GM19043 (cell line): ENCODE results near the gene COL5A1.

Experiments used
- ATAC-seq: cut with Tn5 transposase; IDR thresholded peaks from one replicate; pipeline ENCODE4 v1.9.1; 2021; ENCODE audit warnings: low read depth; ENCODE audit not compliant: unreplicated experiment

The COL5A1 gene

DNA sequence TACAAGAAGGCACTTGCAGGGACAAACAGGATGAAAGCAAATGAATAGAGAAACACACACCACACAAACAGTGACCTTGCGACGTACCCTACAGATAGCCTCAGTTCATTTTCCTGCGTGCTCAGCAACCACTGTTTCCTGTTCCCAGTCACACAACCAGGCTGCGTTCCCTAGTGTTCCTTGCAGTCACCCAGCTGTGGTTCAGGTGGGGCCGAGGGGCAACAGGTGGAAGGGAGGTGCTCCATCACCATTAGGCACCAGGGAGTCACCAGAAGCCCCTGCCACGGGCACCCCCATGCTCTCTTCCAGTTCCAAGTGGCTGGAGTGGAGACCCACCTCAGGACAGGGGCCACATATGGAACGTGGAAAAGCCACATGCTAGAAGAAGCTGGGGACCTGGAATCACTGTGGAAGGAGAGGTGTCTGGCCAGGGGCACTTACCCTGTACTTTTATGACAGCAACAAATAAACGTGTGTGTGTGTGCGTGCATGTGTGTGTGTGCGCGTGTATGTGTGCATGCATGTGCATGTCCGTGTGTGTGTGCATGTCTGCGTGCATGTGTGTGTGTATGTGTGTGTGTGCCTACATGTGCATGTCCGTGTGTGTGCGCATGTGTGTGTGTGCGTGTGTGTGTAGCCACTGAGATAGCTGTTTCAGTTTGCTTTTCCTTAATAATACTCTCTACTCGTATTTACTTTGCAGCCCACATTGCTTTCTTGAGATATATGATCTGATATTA lies 220.2 kb downstream of the COL5A1 start:
- ATAC-seq: no peak

DNA sequence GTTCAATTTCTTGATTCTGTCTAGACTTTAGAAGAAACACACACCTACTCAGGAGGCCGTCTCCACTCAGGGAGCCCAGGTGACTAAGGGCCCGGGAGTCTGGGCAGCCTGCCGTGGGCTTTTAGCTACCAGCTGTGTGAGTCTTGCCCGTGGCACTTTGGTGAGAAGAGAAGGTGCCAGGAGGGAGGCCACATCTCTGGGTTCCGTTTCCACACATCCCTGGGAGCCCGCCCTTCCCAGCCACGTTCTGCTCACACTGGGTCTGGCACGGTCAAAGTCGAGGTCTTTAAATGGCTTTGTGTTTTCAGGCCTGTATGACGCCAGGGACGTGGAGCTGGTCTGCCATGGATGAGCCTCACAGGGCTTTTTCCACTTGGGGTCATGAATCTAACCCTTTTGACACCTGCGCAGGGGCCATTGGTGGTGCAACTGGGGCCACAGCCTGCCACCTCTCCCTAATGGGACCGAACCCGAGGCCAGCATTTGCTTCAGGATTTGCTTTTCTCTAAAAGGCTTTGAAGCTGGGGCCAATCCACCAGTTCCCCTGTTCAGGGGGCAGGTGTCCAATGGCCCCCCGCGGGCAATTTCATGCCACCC lies 221.8 kb downstream of the COL5A1 start:
- ATAC-seq: no peak

DNA sequence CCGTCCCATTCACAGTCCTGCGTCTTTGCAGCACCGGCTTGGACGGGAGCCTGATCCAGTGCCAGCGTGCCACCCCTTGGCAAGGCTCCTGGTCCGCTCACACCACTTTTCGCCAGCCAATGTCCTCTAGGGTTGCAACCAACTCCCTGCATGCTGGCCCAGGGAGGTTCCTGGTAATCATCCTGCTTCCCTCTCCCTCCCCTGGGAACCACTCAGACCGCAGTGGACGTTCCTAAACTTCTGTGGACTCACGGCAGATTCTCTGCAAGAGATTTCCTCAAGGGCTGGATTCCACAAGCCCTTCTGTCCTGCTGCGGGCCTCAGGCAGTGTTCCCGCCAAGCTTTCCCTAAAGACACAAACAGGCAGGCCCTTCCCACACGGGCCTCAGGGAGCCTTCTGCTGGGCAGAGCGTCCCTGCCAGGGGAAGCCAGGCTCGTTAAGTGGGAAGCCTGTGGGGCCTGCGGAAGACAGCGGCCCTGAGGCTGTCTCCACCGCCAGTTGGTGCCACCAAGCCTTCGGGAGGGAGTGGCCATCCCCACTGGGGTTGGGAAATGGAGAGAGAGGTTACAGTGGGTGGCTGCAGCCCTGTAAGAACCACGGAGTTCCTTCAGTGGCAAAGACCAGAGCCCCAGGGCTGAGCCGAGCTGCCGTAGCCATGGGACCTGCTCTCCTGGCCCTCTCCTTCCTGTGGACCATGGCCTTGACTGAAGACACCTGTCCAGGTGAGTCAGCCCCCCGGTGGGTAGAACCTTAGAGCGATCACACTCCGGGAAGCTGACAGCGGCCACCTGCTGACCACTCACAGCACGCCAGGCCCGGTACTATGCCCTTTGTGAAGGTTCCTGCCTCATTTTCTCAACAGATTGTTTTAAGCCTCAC lies 222.6 kb downstream of the COL5A1 start:
- ATAC-seq: no peak

DNA sequence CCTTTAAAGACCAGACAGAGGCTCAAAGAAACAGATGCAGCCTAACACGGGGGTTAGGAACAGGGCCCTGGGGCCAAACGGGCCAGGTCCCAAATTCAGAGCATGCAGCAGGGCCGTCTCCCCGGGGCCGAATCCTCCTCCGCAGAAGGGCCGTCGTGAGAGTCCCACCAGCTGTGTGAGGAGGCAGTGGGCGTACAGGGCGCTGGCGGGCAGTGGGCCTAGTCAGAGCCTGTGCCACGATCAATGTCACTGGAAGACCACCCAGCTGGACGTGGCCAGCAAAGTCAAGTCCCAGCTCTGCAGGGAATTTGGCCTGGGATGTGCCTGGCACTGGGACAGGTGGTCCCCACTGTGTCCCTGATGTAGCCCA lies 223.2 kb downstream of the COL5A1 start:
- no peak for ATAC-seq

DNA sequence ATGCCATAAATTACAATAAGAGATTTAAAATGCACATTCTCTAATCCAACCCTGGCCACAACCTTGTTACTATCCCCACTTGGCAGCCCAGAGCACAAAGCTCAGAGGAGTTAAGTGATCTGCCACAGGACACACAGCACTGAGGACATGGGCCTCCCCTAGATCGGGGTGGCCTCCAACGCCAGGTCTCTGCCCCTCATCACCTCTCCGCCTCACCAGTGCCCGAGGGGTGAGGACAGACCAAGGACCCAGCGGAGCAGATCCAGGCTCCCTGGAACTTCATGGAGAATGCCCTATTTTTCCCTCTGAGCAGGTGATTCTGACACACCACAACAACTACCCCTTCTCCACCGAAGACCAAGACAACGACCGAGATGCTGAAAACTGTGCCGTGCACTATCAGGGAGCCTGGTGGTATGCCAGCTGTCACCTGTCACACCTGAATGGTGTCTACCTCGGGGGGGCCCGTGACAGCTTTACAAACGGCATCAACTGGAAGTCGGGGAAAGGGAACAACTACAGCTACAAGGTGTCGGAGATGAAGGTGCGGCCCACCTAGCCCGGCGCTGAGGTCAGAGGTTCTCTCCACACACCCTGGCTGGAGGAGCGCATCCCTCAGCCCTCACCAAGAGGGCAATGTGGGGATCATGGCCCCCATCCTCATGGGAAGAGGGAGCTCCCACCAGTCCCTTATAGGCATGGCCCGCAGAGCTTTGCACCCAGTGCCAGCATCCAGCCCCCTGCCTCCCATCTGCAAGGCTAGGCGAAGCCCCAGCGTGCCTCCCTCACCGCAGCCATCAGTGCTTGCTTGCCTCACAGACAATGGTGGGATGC lies 226.5 kb downstream of the COL5A1 start:
- ATAC-seq: no peak

DNA sequence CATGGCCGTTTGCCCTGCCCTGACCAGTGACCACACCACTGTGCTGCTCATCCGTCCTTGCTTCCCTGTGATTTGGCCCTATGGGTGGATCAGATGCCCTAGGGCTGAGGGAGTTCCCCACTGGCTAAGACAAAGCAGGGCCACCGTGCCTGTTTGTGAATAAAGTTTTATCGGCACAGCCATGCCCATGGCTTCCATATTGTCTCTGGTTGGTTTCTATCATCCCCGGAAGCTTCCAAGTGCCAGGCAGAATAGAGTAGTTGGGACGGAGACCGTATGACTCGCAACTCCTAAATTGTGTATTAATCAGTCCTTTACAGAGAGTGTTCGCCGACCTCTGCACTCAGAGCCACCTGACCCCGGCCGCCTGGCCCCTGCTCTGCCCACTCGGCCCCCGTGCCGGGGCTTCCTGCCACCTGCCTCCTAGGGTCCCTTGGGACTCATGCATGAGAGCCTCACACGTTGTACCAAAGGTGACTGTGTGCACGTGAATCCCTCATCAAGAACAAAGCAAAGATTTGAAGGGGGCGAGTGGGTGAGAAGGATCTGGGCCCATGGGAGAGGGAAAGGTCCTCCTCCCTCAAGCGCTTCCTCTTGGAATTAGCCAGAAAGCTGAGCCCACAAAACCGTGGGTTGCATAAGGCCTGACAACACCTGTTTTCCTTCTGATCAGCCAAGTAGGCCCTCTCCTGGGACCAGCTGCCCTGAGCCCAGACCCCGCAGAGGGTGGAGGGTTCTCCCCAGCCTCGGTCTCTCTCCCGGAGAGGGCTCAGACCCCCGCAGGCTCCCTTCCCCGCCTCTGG lies 227.3 kb downstream of the COL5A1 start:
- no peak for ATAC-seq

DNA sequence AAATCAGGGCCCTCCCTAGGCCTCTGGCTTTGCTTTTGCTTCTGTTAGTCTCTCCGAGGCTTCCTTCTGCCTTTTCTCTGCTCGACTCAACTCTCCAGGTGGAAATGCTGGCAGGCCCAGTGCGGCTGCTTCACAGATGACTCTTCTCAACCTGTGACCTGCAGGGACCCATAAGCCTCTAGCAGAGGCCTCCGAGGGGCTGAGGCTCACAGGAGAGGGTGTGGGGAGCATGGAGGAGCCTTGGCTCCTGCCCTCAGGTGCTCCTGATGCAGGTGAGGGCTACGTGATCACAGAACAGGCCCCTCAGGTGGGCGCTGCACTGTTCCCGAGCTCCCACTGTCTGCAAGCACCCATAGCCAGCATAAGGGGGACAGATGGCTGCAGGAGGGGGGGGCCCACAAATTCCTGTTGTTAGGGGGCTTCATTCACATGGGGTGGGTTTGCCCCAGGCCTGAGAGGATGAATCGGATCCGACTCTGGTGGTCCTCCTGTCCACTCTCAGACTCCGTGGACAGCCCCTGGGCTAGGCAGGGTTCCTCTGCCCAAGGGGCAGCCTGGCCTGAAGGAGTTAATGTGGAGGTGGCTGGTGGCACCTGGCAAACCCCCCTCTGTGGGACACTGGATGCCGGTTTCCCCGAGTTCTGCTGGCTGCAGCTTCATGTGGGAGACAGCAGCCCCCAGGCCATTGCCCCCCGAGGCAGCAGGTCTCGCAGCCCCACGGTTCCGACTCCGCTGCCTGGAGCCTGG lies 228.1 kb downstream of the COL5A1 start:
- no peak for ATAC-seq

DNA sequence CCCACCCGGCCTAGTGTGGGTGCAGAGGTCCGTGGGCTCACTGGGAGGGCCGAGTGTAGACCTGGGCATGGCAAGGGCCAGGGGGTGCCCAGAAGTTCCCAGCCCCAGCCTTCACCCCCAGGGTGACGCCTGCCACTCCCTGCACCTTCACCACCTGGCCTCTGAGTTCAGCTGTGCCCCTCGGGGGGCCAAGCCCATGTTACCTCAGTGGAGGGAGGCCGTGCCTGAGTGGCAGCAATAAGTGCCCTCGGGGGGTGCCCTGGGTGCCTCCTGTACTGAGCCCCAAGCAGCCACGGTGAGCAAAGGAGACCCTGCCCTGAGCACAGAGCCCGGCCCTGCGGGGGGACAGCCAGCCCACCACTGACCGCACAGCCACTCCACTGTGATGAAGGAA lies 228.7 kb downstream of the COL5A1 start:
- no peak for ATAC-seq

DNA sequence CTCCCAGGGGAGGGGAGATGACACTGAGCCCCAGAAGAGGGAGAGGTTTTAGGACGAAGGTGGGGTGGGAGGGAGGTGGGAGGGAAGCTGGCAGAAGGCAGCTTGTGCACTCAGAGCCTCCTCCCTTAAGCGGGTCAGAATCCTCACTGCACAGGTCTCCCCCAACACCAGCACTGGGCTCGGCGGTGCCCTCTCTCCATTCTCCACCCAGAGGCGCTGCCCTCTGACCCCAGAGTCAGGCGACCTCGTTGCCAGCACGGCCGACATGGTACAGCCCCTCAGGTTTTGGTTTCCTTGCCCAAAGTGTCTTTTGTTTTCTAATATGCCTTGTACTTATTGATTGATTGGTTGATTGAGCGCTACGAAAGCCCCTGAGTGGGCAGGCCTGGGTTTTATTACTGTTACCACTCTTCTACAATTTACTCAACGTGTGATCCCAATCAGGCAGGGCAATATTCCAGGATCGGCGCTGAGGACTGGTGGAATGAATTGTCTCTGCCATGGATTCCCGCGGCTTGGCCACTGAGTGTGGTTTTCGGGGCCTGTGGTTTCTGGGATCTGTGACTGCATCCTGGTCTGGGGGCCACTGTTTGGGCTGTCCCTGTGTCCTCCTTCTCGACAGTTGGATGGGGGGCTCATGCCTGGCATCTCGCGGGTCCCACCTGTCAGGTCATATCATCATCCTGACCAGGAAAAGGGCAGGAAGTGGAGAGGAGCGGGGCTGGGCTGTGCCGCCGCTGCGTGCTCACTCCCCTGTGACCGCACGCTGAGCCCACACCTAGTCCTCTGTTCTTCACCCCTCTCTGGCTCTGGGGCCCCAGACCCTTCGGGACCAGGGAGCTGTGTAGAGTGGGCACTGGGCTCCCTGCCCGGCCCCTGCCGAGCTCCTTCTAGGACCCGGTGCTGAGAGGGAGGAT lies 229.4 kb downstream of the COL5A1 start:
- ATAC-seq: no peak

DNA sequence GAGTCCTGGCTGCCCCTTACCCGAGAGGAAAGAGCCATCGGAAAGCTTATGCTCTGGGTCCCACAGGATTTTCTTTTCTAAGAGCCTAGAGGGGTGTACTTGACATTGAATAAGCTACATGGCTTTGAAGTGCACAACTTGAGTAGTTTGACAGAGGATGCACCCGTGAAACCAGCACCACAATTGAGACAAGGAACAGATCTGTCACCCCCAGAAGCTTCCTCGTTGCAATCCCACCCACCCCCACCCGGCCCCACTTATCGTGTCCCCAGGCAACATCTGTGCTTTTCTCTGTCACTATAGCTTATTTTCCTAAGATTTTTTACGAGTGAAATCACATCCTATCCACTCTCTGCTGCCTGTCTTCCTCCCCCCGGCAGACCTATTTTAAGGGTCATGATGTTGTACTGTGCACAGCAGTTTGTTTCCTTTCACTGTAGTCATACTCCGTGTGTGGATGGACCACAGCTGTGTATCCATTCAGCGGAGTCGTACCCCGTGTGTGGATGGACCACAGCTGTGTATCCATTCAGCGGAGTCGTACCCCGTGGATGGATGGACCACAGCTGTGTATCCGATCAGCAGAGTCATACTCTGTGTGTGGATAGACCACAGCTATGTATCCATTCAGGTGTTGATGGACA lies 230.2 kb downstream of the COL5A1 start:
- no peak for ATAC-seq

DNA sequence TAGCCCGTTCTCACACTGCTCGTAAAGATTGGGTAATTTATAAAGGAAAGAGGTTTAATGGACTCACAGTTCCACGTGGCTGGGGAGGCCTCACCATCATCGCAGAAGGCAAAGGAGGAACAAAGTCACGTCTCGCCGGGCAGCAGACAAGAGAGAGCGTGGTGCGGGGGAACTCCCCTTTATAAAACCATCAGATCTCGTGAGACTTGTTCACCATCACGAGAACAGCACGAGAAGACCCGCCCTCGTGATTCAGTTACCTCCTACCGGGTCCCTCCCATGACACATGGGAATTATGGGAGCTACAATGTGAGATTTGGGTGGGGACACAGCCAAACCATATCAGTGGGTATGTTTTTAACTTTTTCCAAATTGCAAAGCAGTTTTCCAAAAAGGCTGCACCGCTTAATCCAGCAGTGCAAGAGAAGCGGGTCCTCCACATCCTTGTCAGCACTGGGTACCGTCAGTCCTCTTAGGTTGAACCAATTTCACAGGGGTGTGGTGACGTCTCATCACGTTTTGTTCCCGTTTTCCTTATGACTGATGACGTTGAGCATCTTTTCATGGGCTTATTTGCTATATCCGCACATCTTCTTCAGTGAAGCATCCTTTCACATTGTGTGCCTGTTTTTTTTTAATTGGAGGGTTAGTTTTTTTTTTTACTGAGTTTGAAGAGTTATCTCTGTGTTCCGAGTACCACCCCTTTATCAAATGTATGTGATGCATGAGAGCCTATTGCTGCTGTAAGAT lies 231.1 kb downstream of the COL5A1 start:
- no peak for ATAC-seq

DNA sequence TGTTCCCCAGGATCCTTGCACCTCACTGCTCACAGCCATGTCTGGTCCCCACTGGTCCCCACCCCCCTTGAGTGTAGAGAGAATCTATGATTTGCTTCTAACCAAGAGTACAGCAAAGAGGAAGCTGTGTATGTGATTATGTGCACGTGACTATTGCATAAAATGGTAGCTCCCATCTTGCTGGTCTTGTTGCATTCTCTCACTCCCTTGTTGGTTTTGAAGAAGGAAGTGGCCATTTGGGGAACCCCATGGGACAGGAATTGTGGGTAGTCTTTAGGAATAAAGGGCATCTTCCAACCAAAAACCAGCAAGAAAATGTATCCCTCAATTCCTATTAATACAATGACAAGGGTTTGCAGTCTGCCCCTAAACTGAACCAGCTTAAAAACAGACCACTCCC lies 233.8 kb downstream of the COL5A1 start:
- ATAC-seq: no peak

DNA sequence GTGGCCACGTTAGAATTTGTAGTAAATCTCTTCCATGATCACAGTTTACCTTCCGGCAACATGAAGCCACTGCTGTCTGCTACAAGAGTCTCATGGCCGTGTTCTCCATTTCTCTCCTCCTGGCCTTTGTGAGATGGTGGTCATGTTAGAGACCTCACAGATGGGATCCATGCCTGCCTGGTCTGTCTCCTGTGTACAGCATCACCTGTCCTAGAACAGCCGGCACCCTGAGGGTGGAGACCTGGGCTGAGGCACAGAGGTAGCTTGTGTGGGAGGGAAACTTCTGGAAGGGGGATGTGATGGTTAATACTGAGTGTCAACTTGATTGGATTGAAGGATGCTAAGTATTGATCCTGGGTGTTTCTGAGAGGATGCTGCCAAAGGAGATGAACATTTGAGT lies 235.9 kb downstream of the COL5A1 start:
- ATAC-seq: no peak

DNA sequence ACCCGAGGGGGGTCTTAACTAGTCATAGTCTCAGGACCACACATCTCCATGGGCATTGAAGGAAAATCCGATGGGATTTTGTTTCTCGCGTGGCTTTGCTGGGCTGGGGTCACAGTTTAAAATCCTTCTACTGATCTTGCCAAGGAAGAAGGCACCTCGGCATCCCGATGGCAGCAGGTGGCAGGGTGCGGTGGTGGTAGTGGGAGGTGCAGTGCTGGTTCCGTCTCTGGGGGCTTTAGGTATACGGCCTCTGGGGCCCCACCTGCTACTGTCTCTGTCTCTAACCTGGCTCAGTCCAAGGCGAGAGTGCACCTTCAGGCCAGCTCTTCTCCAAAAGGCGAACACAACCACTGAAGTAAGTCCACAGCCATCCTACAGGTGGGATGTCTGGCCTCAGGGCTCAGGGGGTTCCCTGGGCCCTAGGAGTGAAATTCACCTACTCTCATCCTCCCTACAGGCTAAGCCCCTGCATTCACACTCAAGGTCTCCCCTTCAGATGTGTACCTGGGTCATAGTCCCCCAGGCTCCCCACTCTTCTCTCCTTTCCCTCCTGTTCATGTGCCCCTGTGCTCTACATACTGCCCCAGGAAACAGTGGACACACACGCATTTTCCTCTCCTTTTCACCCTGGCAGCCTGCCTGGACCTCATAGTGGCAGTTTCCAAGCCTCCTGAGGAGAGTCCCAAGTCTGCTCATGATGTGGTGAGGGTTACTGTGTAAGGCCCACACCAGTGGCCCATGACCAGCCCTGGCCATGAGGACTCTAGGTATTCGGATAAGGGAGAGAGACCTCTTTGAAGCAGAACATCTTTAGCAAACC lies 238.3 kb downstream of the COL5A1 start:
- ATAC-seq: no peak

DNA sequence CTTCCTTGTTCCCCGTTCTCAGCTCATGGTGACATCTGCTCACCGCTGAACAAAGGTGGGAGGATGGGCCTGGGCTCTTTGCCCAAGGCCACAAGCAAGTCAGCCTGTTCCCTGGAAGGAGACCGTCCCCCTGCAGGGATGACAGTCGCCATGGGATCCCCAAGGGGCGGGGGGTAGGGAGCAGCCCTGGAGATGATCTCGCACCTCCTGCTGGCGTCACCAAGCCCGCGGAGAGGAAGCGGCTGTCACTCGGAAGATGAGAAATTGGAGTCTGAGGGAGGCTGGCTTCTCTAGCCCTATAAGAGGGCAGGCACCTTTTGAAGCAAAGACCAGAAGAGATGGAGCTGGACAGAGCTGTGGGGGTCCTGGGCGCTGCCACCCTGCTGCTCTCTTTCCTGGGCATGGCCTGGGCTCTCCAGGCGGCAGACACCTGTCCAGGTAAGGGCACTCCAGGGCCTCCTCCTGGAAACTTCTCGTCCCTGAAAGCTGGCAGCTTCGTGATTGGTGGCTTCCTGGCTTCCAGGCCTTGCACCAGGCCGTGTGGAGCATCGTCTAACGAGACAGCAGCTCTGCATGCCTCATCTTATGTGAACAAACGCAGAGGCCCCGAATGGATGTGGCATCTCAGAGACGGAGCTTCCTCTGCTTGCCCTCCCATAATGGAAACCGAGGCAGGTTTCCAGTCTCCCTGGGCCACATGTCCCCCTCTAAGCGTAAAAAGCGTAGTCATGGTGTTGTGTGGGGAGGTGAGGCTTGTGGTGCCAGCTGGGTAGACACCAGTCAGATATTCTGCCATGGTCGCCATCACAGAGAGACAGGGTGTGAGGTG lies 239.1 kb downstream of the COL5A1 start, which contains the start of gene FCN2:
FCN2 (plus strand) TSS at position 327 of the 829 bp plus-strand sequence; CDS start at position 339, 12 bp downstream.
- ATAC-seq: no peak
